HEK293 (cell line): ENCODE data around the gene C5.

Source experiments
- KLF16 ChIP-seq: fragments of 450-650 bp; formaldehyde crosslinking; IDR thresholded peaks from 2 replicates; pipeline ENCODE4 v1.5.1; 2017; ENCODE audit warnings: missing biosample characterization, missing genetic modification characterization
- YY1 ChIP-seq: fragments of 450-650 bp; formaldehyde crosslinking; IDR thresholded peaks from 2 replicates; pipeline ENCODE4 v1.5.1; 2018; ENCODE audit warnings: missing biosample characterization, missing genetic modification characterization
- ZBTB21 ChIP-seq: fragments of 450-650 bp; formaldehyde crosslinking; IDR thresholded peaks from 2 replicates; pipeline ENCODE4 v1.5.1; 2017; ENCODE audit warnings: missing biosample characterization, missing genetic modification characterization
- ZFHX2 ChIP-seq: fragments of 450-650 bp; formaldehyde crosslinking; conservative IDR thresholded peaks from 2 replicates; pipeline ENCODE4 v1.5.1; 2016; ENCODE audit warnings: missing biosample characterization, missing genetic modification characterization
- ZNF24 ChIP-seq: fragments of 450-650 bp; formaldehyde crosslinking; IDR thresholded peaks from 2 replicates; pipeline ENCODE4 v1.5.1; 2016; ENCODE audit warnings: missing biosample characterization, missing genetic modification characterization
- ZNF274 ChIP-seq, 2 experiments: fragments of 200-500 bp in 1 of 2; fragments of 450-650 bp in 1 of 2; sonication (Bioruptor generic) in 1 of 2; formaldehyde crosslinking in 1 of 2; IDR thresholded peaks; 2 replicates each; pipeline versions ENCODE4 v1.5.1 to v1.6.1; 2014 to 2016; ENCODE audit warnings: borderline replicate concordance in 1 of 2, inconsistent platforms in 1 of 2, low read length in 1 of 2, missing biosample characterization in 1 of 2, missing genetic modification characterization in 1 of 2
- ZNF530 ChIP-seq: fragments of 450-650 bp; formaldehyde crosslinking; IDR thresholded peaks from 2 replicates; pipeline ENCODE4 v1.5.1; 2016; ENCODE audit warnings: low read depth, missing biosample characterization, missing genetic modification characterization
- ZNF639 ChIP-seq: fragments of 450-650 bp; formaldehyde crosslinking; IDR thresholded peaks from 2 replicates; pipeline ENCODE4 v1.5.1; 2016; ENCODE audit warnings: missing biosample characterization, missing genetic modification characterization
- ZNF701 ChIP-seq: fragments of 450-650 bp; formaldehyde crosslinking; IDR thresholded peaks from 2 replicates; pipeline ENCODE4 v1.5.1; 2016; ENCODE audit warnings: missing biosample characterization, missing genetic modification characterization
- TF ChIP-seq, protein P1 (sequence below): fragments of 450-650 bp; formaldehyde crosslinking; IDR thresholded peaks from 2 replicates; pipeline ENCODE4 v1.5.1; 2016; ENCODE audit warnings: missing biosample characterization, missing genetic modification characterization

- TF ChIP-seq ZNF530 (no peak), ZNF274 (IDR thresholded peaks at IDR 0.05; ENCODE audit: low read length) (no peak), ZNF274 (tag by site-specific recombination; IDR thresholded peaks at IDR 0.05; ENCODE audit: borderline replicate concordance) (no peak), YY1 (tag by site-specific recombination) (no peak), ZNF701 (no peak), ZNF639 (tag by site-specific recombination) (no peak), ZFHX2 (tag by site-specific recombination) (no peak), KLF16 (tag by site-specific recombination) (no peak), ZBTB21 (tag by site-specific recombination) (no peak), ZNF24 (tag by site-specific recombination) (no peak)
- TF ChIP-seq, protein P1, sequence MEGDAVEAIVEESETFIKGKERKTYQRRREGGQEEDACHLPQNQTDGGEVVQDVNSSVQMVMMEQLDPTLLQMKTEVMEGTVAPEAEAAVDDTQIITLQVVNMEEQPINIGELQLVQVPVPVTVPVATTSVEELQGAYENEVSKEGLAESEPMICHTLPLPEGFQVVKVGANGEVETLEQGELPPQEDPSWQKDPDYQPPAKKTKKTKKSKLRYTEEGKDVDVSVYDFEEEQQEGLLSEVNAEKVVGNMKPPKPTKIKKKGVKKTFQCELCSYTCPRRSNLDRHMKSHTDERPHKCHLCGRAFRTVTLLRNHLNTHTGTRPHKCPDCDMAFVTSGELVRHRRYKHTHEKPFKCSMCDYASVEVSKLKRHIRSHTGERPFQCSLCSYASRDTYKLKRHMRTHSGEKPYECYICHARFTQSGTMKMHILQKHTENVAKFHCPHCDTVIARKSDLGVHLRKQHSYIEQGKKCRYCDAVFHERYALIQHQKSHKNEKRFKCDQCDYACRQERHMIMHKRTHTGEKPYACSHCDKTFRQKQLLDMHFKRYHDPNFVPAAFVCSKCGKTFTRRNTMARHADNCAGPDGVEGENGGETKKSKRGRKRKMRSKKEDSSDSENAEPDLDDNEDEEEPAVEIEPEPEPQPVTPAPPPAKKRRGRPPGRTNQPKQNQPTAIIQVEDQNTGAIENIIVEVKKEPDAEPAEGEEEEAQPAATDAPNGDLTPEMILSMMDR (tag by site-specific recombination) = no peak
Measured at GRCh38 chr9:120928015-120928482, 122.0 kb downstream of the C5 start.
